ENCODE measurements around the gene FGF9.

Gene FGF9

DNA sequence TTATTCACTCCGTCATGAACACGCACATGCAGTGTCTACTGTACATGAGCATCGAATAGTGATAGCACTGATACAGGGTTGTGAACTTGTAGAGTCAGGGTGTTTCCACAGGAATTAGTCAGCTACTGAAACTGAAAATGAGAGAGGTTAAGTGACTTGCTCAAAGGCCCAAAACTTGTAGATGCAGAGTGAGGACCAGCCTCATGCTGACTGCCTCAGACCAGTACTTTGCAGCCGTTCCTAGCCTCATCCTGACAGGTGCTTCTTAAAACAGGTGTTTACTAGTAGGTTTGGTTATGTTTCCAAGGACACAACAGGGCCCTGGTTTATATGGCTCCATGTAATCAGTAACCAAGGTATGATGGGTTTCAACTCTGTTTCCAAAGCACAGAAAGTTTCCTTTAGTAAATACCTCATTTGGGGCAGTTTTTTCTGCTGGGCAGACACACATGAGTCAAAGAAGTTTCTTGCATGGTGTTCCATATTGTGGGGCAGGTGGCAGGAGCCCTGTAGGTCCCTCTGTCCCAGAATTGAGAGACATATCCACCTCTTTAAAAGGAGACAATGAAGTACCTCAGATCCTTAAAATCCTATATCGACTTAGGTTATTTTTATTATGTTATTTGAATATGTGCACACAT lies 16.0 kb downstream of the FGF9 start:
- no peak overlapping the region for H2AFZ ChIP-seq

DNA sequence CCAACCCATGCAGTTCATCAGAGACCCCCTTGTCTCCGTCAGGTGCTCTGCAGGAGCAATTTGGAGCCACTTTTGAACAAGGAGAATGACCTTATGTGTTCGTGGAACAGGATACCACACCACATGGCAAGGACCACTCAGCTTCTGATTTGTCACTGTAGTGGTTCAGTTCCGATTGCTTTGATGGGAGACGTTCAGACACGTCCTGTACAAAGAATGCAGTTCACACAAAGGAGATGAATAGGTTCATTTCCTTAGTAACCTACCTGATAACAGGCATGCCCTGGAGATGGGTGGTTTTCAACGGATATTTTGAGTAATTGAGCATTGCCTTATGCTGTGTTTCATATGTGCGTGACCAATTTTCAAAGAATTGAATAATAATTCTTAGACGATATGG lies 17.2 kb downstream of the FGF9 start:
- Histone ChIP-seq H3K9ac (no peak overlapping the region), H3K27ac (no peak overlapping the region), H3K4me2 (ENCODE audit: low read length) (no peak overlapping the region), H3K27me3 (ENCODE audit: control insufficient read depth, insufficient read depth, low read length) (no peaks in the 10 kb centered on the region), H3K4me1 (no peaks in the 10 kb centered on the region), H2AFZ (no peak overlapping the region), H3K36me3 (ENCODE audit: control insufficient read depth, insufficient read depth, low read length) (no peaks in the 10 kb centered on the region), H3K4me3 (ENCODE audit: low read depth, low read length) (no peak overlapping the region), H3K79me2 (no peaks in the 10 kb centered on the region), H3K9me3 (ENCODE audit: control insufficient read depth, low read length) (no peaks in the 10 kb centered on the region)
- no peak for TF ChIP-seq CTCF (IDR thresholded peaks at IDR 0.05)

More for the DNA sequence above, 16.0 kb downstream of the FGF9 start:
- TF ChIP-seq CTCF (IDR thresholded peaks at IDR 0.05) = no peak
- Histone ChIP-seq H3K4me3 (ENCODE audit: low read depth, low read length) (no peak overlapping the region), H3K27me3 (ENCODE audit: control insufficient read depth, insufficient read depth, low read length) (no peaks in the 10 kb centered on the region), H3K9ac (no peak overlapping the region), H3K79me2 (no peaks in the 10 kb centered on the region), H3K27ac (no peak overlapping the region), H3K9me3 (ENCODE audit: control insufficient read depth, low read length) (no peaks in the 10 kb centered on the region), H3K4me2 (ENCODE audit: low read length) (no peak overlapping the region), H3K4me1 (no peaks in the 10 kb centered on the region), H3K36me3 (ENCODE audit: control insufficient read depth, insufficient read depth, low read length) (no peaks in the 10 kb centered on the region)

DNA sequence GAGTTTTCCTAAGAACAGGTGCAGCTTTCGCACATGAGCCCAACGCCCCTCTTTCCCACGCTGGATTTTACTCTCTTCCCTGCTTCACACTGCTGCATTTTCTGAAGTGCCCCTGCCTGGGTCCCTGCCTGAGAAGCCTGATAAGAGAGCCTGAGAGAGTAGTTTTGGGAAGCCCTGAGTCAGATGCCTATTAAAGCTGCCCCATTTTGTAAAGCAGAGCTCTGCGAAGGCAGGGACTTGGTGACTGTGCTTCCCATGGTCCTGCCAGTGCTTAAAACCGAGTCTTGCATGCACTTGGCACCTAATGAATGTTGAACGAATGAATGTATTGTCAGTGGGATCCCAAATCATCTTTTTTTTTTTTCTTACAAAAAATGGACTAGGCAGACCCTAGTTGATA lies 18.2 kb downstream of the FGF9 start:
- Histone ChIP-seq H3K4me3 (ENCODE audit: low read depth, low read length) (no peak overlapping the region), H3K9ac (no peak overlapping the region), H3K79me2 (no peaks in the 10 kb centered on the region), H3K27ac (no peak overlapping the region), H3K36me3 (ENCODE audit: control insufficient read depth, insufficient read depth, low read length) (no peaks in the 10 kb centered on the region), H3K4me1 (no peaks in the 10 kb centered on the region), H2AFZ (no peak overlapping the region), H3K9me3 (ENCODE audit: control insufficient read depth, low read length) (no peaks in the 10 kb centered on the region), H3K27me3 (ENCODE audit: control insufficient read depth, insufficient read depth, low read length) (no peaks in the 10 kb centered on the region), H3K4me2 (ENCODE audit: low read length) (no peak overlapping the region)
- no peak for TF ChIP-seq CTCF (IDR thresholded peaks at IDR 0.05)

GRCh38 chr13:21690955-21691354 lies 20.1 kb downstream of the FGF9 start:
- H3K36me3 ChIP-seq (ENCODE audit: control insufficient read depth, insufficient read depth, low read length) = no peaks in the 10 kb centered on the region
- no peak overlapping the region for H2AFZ ChIP-seq
- TF ChIP-seq CTCF (IDR thresholded peaks at IDR 0.05) = no peak
- no peaks in the 10 kb centered on the region for H3K79me2 ChIP-seq
- no peak overlapping the region for H3K9ac ChIP-seq
- no peak overlapping the region for H3K27ac ChIP-seq
- H3K9me3 ChIP-seq (ENCODE audit: control insufficient read depth, low read length) = no peaks in the 10 kb centered on the region
- H3K4me3 ChIP-seq (ENCODE audit: low read depth, low read length) = no peak overlapping the region
- H3K27me3 ChIP-seq (ENCODE audit: control insufficient read depth, insufficient read depth, low read length) = no peaks in the 10 kb centered on the region
- H3K4me2 ChIP-seq (ENCODE audit: low read length) = no peak overlapping the region
- no peaks in the 10 kb centered on the region for H3K4me1 ChIP-seq

DNA sequence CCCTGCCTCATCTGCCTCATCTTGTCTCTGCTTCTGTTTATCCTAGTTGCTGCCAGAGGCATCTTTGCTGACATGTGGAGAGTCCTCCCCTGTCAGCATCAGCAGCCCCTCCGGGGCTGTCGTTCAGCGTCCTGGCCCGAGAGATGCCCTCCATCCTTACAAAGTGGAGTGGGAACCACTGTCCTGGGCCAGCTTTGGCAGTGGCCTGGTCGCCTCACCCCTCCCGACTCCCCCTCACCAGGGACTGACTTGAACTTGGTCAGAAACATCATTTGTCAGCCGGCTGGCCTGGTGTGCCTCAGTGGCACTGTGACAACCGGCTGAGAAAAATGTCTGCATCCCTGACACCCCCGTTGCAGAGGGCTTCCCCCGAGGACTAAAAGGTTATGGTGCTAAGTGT lies 20.6 kb downstream of the FGF9 start:
- no peaks in the 10 kb centered on the region for H3K27me3 ChIP-seq (ENCODE audit: control insufficient read depth, insufficient read depth, low read length)
- no peak overlapping the region for H3K4me2 ChIP-seq (ENCODE audit: low read length)
- H3K4me3 ChIP-seq (ENCODE audit: low read depth, low read length) = no peak overlapping the region
- H3K9ac ChIP-seq = no peak overlapping the region
- H2AFZ ChIP-seq = no peak overlapping the region
- no peak overlapping the region for H3K27ac ChIP-seq
- no peaks in the 10 kb centered on the region for H3K79me2 ChIP-seq
- no peak for TF ChIP-seq CTCF (IDR thresholded peaks at IDR 0.05)
- H3K9me3 ChIP-seq (ENCODE audit: control insufficient read depth, low read length) = no peaks in the 10 kb centered on the region
- no peaks in the 10 kb centered on the region for H3K4me1 ChIP-seq
- no peaks in the 10 kb centered on the region for H3K36me3 ChIP-seq (ENCODE audit: control insufficient read depth, insufficient read depth, low read length)

Measured in parathyroid adenoma (tissue), 2 donors.